DMS 273 (cell line): Measurements from ENCODE around the gene COL17A1.

ENCODE experiments used
- DNase-seq: peaks from one replicate; lab custom pipeline; 2025; ENCODE audit not compliant: unreplicated experiment; lab: John Stamatoyannopoulos, UW

The COL17A1 gene

GRCh38 chr10:104098358-104098925 lies 12.8 kb upstream of the COL17A1 start:
- DNase-seq: no peak

- no peak for DNase-seq
Measured at GRCh38 chr10:104096692-104097091, 11.0 kb upstream of the COL17A1 start.

GRCh38 chr10:104092749-104093148 lies 7.1 kb upstream of the COL17A1 start:
- no peak for DNase-seq

- DNase-seq: no peak
Measured at GRCh38 chr10:104090611-104091010, 4.9 kb upstream of the COL17A1 start.

- DNase-seq: no peak
Measured at GRCh38 chr10:104089621-104090020, 3.9 kb upstream of the COL17A1 start.

GRCh38 chr10:104088239-104088638 lies 2.6 kb upstream of the COL17A1 start:
- DNase-seq: no peak

- no peak for DNase-seq
Measured at GRCh38 chr10:104084482-104085142, 1.1 kb downstream of the COL17A1 start.

- DNase-seq: no peak
Measured at GRCh38 chr10:104081998-104082397, 3.7 kb downstream of the COL17A1 start.

- DNase-seq: peak; percentile 24
Measured at GRCh38 chr10:104080762-104081161, 4.9 kb downstream of the COL17A1 start.

GRCh38 chr10:104077663-104078151 lies 8.0 kb downstream of the COL17A1 start:
- no peak for DNase-seq

GRCh38 chr10:104077247-104077646 lies 8.4 kb downstream of the COL17A1 start:
- no peak for DNase-seq

GRCh38 chr10:104076743-104077160 lies 8.9 kb downstream of the COL17A1 start:
- peak; percentile 1 for DNase-seq

GRCh38 chr10:104074505-104074904 lies 11.2 kb downstream of the COL17A1 start:
- DNase-seq: no peak

- DNase-seq: no peak
Measured at GRCh38 chr10:104072786-104073185, 12.9 kb downstream of the COL17A1 start.

- no peak for DNase-seq
Measured at GRCh38 chr10:104069613-104070012, 16.1 kb downstream of the COL17A1 start.

- no peak for DNase-seq
Measured at GRCh38 chr10:104067525-104067924, 18.2 kb downstream of the COL17A1 start.

GRCh38 chr10:104066945-104067344 lies 18.7 kb downstream of the COL17A1 start:
- no peak for DNase-seq

- no peak for DNase-seq
Measured at GRCh38 chr10:104065748-104066147, 19.9 kb downstream of the COL17A1 start.

GRCh38 chr10:104061196-104061595 lies 24.5 kb downstream of the COL17A1 start:
- no peak for DNase-seq

- DNase-seq: no peak
Measured at GRCh38 chr10:104059364-104059763, 26.3 kb downstream of the COL17A1 start.

- no peak for DNase-seq
Measured at GRCh38 chr10:104057717-104058116, 28.0 kb downstream of the COL17A1 start.

- DNase-seq: no peak
Measured at GRCh38 chr10:104056619-104057273, 28.9 kb downstream of the COL17A1 start.
